Subcutaneous adipose tissue (tissue), 4 donors: ENCODE measurements around the gene CDV3. TPM values are rescaled to one million over a fixed set of nuclear protein-coding genes. Genes with fewer than 3 reads are reported as not detected.

Experiments used
- CTCF ChIP-seq: fragments of 450-650 bp; IDR thresholded peaks from one replicate; pipeline ENCODE4 v1.5.1; 2016; ENCODE audit warnings: low read depth, mild to moderate bottlenecking, control low read depth, antibody characterized with exemption, moderate library complexity
- small RNA-seq: library from RNA; depleted of rRNA; stranded (forward); fragments of <200 nt; gene quantifications from one replicate; pipeline ENCODE3, GENCODE V24; 2016
- total RNA-seq, 4 donors: library from RNA; depleted of rRNA; stranded (reverse); fragments of >200 nt; gene quantifications; one replicate each; pipeline ENCODE4 v1.1.0, GENCODE V29; 2016

Gene CDV3
- total RNA-seq, 4 donors from 2014 or later, result 157 to 246 (median 176) TPM

- no peak for TF ChIP-seq CTCF
Observed at GRCh38 chr3:133610031-133610430, 36.5 kb downstream of the CDV3 start.

- TF ChIP-seq CTCF, result no peak
Observed at GRCh38 chr3:133611534-133611933, 38.0 kb downstream of the CDV3 start.

- TF ChIP-seq CTCF, result no peak
Observed at GRCh38 chr3:133620066-133620784, 46.7 kb downstream of the CDV3 start.

- TF ChIP-seq CTCF, result no peak
Observed at GRCh38 chr3:133627789-133628188, 54.3 kb downstream of the CDV3 start.

- no peak for TF ChIP-seq CTCF
Observed at GRCh38 chr3:133629146-133629545, 55.7 kb downstream of the CDV3 start.

- no peak for TF ChIP-seq CTCF
Observed at GRCh38 chr3:133633439-133633838, 60.0 kb downstream of the CDV3 start.

Small RNAs within 50 kb of the gene (small RNA-seq; reads per million reads assigned to genes)
- gene AC022296.2, result not detected
- not detected for gene RF00438

Other genes starting within 250 kb of the CDV3 start
- not detected for gene BFSP2, start 173.6 kb upstream of the CDV3 start, total RNA-seq
- gene TOPBP1, start 88.3 kb downstream of the CDV3 start, total RNA-seq, result 10 to 100 TPM; 26.2 to 35.9 (median 28.5) TPM
- gene TF, start 172.7 kb downstream of the CDV3 start, total RNA-seq, result 100 to 1,000 TPM in 2 of 4 donors, 10 to 100 TPM in 2; 13.9 to 154 (median 67.3) TPM
- 10 to 100 TPM; 13.7 to 26.9 (median 23.8) TPM for gene SRPRB, start 232.1 kb downstream of the CDV3 start, total RNA-seq